Fibroblast of the aortic adventitia (primary cell): ENCODE data around the gene CCL20. TPM values are rescaled to one million over a fixed set of nuclear protein-coding genes. Genes with fewer than 3 reads are reported as not detected.

Experiments
- DNase-seq: peaks from one replicate; pipeline ENCODE4 v3.0.0-alpha.2; 2010; ENCODE audit warnings: low read depth
- H3K4me3 ChIP-seq: 2 replicates; pipeline ENCODE4 v1.5.1; 2011; ENCODE audit warnings: low read depth, mild to moderate bottlenecking, control low read depth, low read length, moderate library complexity
- CTCF ChIP-seq: IDR thresholded peaks from 2 replicates; pipeline ENCODE4 v1.5.1; 2011; ENCODE audit warnings: mild to moderate bottlenecking, low read length, control low read depth, inconsistent platforms; ENCODE audit not compliant: insufficient read depth
- total RNA-seq: library from RNA; depleted of rRNA; stranded (reverse); fragments of >200 nt; gene quantifications from 2 replicates; pipeline ENCODE4 v1.2.3, GENCODE V29; 2012; ENCODE audit warnings: low replicate concordance

Gene CCL20
- not detected in 2 replicates for total RNA-seq

- no peak within 1 kb of the TSS for H3K4me3 ChIP-seq
- no peak for TF ChIP-seq CTCF
- no peak for DNase-seq
These were observed at the start of gene CCL20 for GRCh38 chr2:227813562-227814353. Gene CCL20, plus strand, starts transcription at chr2:227813842. Its CDS starts 70 bp downstream, at chr2:227813912.

- no peak overlapping the region for H3K4me3 ChIP-seq
- DNase-seq = no peak
- TF ChIP-seq CTCF = no peak
These were observed 47.8 kb upstream of the CCL20 start for GRCh38 chr2:227765788-227766372.

- H3K4me3 ChIP-seq = no peak overlapping the region
- peak; percentile 84 for TF ChIP-seq CTCF
- peak; percentile 83 for DNase-seq
These were observed 47.2 kb upstream of the CCL20 start for GRCh38 chr2:227766373-227766883.

- TF ChIP-seq CTCF = no peak
These were observed 45.8 kb upstream of the CCL20 start for GRCh38 chr2:227767830-227768229.

GRCh38 chr2:227772197-227772661 lies 41.4 kb upstream of the CCL20 start:
- DNase-seq = no peak
- H3K4me3 ChIP-seq = no peak overlapping the region
- TF ChIP-seq CTCF = no peak

More at GRCh38 chr2:227767830-227768229, 45.8 kb upstream of the CCL20 start:
- no peak overlapping the region for H3K4me3 ChIP-seq
- no peak for DNase-seq

- DNase-seq = peak; percentile 13
- no peak for TF ChIP-seq CTCF
- no peak overlapping the region for H3K4me3 ChIP-seq
These were observed 40.7 kb upstream of the CCL20 start for GRCh38 chr2:227772932-227773331.
